Upper lobe of left lung (tissue), 4 donors: ENCODE data around the gene CHRNE.

ENCODE experiments used
- EP300 ChIP-seq, 4 donors: sonication (generic); formaldehyde crosslinking; IDR thresholded peaks; one replicate each; pipeline ENCODE4 v1.5.1; 2017; ENCODE audit warnings: antibody characterized with exemption in 4 of 4, control low read depth in 2 of 4
- POLR2A ChIP-seq, 4 donors: fragments of 450-650 bp; IDR thresholded peaks; one replicate each; pipeline ENCODE4 v1.5.1; 2016 to 2017; ENCODE audit warnings: antibody characterized with exemption in 4 of 4, mild to moderate bottlenecking in 2 of 4
- POLR2AphosphoS5 ChIP-seq, 2 donors: sonication (generic); formaldehyde crosslinking; IDR thresholded peaks; one replicate each; pipeline ENCODE4 v1.5.1; 2017; ENCODE audit warnings: antibody characterized with exemption in 2 of 2
- TF ChIP-seq, protein P1 (sequence below), 6 experiments: fragments of 450-650 bp in 4 of 6; fragments of 200-600 bp in 2 of 6; sonication (generic) in 2 of 6; IDR thresholded peaks; one replicate each; pipeline ENCODE4 v1.5.1; 2016 to 2019; ENCODE audit warnings: antibody characterized with exemption in 6 of 6

DNA sequence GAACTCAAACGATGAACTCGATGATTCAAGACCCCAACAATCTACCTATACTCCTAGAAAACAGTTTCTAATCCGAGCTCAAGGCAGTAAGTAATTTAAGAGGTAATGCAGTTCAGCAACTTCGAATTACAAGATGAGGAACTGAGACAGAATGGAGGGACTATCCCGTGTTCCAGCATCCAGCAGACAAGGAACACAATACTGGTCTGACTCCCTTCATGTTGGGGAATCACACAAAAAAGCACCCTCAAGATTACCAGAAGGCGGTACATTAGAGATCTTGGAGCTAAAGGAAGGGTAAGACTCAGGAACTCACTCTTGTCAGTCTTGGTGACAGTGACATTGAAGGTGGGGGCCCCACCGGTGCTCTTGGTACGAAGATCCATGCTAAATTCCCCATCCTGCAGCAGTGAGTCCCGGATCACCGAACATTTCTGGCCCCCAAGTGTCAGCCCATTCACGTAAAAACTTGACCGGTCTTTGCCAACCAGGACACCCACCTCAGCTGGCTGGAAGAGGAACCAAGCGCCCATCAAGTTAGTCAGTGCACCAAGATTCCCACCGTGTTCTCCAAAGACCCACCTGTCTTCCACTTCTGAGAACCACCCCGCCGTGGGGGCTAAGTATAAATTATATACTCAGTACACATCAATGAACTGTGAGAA lies 43.5 kb upstream of the CHRNE start:
- TF ChIP-seq, protein P1, sequence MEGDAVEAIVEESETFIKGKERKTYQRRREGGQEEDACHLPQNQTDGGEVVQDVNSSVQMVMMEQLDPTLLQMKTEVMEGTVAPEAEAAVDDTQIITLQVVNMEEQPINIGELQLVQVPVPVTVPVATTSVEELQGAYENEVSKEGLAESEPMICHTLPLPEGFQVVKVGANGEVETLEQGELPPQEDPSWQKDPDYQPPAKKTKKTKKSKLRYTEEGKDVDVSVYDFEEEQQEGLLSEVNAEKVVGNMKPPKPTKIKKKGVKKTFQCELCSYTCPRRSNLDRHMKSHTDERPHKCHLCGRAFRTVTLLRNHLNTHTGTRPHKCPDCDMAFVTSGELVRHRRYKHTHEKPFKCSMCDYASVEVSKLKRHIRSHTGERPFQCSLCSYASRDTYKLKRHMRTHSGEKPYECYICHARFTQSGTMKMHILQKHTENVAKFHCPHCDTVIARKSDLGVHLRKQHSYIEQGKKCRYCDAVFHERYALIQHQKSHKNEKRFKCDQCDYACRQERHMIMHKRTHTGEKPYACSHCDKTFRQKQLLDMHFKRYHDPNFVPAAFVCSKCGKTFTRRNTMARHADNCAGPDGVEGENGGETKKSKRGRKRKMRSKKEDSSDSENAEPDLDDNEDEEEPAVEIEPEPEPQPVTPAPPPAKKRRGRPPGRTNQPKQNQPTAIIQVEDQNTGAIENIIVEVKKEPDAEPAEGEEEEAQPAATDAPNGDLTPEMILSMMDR (IDR thresholded peaks at IDR 0.05): no peak
- TF ChIP-seq POLR2AphosphoS5 (IDR thresholded peaks at IDR 0.05) (no peak), POLR2A (IDR thresholded peaks at IDR 0.05) (no peak), EP300 (IDR thresholded peaks at IDR 0.05) (no peak)
